ENCODE measurements around the gene TH. TPM values are rescaled to one million over a fixed set of nuclear protein-coding genes. Genes with fewer than 3 reads are reported as not detected.

Gene TH
- total RNA-seq, 1 donor from 2014 or later: 4.3 TPM

Other genes starting within 250 kb of the TH start
- gene MRPL23, start 224.5 kb downstream of the TH start, total RNA-seq: 40.5 TPM
- gene H19, start 174.0 kb downstream of the TH start, total RNA-seq: 130 TPM
- 61.1 TPM for gene IGF2, start 32.4 kb downstream of the TH start, total RNA-seq
- not detected for gene INS, start 10.6 kb downstream of the TH start, total RNA-seq
- 7.9 TPM for gene ASCL2, start 98.8 kb upstream of the TH start, total RNA-seq
- 2.3 TPM for gene C11orf21, start 130.1 kb upstream of the TH start, total RNA-seq
- gene TSPAN32, start 130.2 kb upstream of the TH start, total RNA-seq: 4.3 TPM
- 831 TPM for gene CD81, start 205.5 kb upstream of the TH start, total RNA-seq
- gene TSSC4, start 228.9 kb upstream of the TH start, total RNA-seq: 41.6 TPM